LNCAP (cell line): ENCODE data around the gene CBX1.

ENCODE experiments used
- TF ChIP-seq, protein P1 (sequence below): fragments of 450-650 bp; IDR thresholded peaks from 2 replicates; pipeline ENCODE4 v1.5.1; 2017; ENCODE audit warnings: mild to moderate bottlenecking

The CBX1 gene

DNA sequence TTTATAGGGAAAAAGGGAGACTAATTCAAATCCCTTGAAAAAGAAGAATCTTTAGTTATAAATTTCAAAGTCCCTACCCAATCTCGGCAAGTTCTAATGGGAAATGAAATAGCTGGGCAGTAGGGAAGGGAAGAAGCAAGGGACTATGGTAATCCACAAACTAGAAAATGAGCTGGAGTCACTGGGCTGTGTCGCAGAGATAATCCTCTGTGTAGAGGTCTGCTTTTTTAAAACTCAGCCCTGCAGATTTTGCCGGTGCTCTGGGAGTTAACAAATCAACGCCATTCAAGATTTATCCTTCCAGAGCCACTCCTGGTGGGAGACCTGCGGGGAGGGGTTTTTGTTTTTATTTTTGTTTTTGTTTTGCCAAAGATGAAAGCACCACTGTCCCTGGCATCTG, 27.1 kb upstream of the CBX1 start:
- TF ChIP-seq, protein P1, sequence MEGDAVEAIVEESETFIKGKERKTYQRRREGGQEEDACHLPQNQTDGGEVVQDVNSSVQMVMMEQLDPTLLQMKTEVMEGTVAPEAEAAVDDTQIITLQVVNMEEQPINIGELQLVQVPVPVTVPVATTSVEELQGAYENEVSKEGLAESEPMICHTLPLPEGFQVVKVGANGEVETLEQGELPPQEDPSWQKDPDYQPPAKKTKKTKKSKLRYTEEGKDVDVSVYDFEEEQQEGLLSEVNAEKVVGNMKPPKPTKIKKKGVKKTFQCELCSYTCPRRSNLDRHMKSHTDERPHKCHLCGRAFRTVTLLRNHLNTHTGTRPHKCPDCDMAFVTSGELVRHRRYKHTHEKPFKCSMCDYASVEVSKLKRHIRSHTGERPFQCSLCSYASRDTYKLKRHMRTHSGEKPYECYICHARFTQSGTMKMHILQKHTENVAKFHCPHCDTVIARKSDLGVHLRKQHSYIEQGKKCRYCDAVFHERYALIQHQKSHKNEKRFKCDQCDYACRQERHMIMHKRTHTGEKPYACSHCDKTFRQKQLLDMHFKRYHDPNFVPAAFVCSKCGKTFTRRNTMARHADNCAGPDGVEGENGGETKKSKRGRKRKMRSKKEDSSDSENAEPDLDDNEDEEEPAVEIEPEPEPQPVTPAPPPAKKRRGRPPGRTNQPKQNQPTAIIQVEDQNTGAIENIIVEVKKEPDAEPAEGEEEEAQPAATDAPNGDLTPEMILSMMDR, result no peak

DNA sequence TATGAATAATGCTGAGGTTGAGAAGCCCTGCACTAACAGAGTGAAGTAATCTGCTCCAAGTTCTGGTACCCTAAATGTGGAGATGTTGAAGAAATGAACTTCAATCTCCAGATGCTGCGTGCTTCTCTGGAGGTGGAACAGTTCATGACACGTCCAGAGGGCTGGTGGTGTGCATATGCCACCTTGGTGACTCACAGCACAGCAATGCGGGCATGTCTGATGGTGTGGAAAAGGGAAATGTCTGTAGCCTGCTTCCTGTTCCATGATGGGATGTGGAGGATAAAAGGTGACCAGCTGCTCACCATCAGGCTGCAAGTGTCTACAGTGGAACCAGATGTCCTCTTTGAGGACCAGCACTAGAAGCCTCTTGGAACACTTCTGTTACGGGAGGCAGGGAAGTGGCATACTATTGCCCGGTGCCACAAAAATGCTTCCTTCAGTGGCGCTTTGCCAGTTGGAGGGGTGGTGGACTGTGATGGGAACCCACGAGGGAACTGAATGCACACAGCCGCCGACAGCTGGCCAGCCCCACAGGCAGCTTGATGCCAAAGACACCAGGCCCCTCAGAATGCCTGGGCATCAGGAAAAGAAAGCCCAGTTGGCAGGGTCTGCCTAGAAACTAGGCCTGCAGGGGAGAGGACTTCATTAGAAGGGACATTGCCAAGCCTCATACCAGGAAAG, 26.2 kb upstream of the CBX1 start:
- TF ChIP-seq, protein P1, result no peak

DNA sequence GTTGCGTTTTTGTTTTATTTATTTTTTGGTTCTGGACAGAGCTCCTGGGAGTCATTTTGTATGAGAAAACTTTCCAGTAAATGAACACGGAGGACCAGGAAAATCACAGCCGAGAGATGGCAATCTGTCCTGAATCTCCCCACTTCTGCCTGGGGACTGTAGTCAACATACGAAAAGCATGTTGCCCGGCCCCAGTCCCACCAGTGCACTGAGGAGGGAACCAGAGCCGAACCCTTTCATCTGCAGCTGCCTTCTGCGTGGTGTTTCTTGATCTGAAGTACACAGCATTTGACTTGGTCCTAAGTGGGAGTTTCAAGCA, 25.2 kb upstream of the CBX1 start:
- TF ChIP-seq, protein P1, result no peak

DNA sequence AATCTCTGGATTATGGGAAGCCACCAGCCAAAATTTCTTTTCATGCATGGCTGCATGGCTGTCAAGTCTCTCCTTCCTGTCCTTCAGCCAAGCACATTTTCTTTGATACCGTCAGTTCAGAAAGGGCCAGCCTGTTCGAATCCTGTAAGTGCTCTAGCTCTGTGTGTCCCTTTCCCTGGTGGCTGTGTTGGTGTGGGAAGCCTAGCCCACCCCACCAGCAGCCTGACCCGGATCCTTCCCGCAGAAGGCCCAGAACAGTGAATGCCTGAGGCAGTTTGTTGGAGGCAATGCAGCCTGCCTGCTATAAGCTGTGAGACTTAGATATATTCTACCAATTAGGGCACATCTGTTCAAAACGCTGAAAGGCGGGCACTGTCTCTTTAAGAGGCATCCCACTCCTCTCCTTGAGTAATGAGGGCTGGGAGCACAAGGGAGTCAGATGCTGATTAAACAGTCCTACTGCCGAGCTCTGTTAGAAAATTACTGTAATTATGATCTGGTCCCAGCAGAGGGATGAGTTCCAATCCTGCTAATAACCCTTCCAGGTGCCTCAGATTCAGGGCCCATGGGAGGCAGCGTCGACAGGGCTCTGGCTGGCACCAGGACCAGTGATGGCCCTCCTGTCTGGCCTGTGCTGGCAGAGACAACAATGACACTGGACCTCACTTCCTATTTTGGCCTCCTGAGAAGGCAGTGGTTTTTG, 24.7 kb upstream of the CBX1 start:
- TF ChIP-seq, protein P1, result no peak

DNA sequence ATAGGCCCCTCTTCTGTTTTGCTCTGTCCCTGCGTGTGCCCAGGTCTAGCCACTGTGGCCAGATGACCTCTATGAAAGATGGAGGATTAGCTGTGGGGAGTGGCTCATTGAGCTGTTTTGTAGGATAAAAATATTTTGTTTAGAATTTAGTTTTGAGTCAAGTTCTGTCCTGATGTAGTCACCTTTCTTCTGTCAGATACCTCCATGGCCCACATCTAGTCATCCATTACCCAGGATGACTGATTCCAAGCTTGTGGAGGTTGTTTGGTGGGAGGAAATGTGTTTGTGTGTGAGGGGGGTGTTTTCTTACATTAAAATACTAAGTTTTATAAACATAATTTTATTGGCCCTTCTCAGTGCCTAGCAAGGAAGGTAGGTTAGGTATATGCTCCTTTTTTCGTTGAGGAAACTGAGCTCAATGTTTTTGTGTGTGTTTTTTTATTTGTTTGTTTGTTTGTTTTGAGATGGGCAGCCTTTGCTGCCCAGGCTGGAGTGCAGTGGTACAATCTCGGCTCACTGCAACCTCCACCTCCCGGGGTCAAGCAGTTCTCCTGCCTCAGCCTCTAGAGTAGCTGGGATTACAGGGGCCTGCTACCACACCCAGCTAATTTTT, 22.6 kb upstream of the CBX1 start:
- TF ChIP-seq, protein P1, result no peak

DNA sequence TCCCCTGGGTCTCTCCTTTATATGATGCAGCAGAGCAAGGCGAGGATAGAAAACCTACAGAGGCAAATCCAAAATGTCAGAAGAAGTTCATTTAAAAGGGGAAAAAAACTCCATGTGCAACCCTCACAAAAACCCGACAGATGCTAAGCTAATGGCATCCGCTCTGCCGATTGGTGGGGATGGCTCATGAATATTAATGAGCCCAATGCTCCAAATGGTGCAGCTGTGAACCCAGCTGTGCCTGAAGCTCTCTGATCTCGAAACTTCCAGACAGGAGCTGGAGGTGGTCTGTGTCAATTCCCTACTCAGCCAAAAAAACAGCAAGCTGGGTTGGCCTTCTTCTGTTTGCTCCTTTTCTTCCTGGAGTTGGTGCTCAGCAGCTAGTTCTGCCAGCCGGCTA, 21.8 kb upstream of the CBX1 start:
- TF ChIP-seq, protein P1, result no peak

DNA sequence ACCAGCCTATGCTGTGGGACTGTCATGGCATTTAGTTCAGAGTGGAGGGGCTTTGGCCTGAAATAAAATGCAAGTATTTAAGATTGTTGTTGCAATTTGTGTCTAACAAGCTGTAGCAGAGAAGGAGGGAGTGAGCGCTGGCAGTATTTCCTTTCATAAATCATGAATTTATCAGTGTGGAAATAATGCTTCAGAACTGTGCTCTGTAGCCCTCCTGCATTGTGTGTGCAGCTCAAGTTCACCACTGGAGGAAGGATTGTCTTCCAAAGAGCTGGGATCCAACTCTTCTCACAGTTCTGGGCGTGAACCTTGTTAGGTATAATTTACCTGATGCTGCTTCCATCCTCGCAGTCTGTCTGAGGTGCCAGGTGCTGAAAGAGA, 21.4 kb upstream of the CBX1 start:
- TF ChIP-seq, protein P1, result no peak
